Measurements from ENCODE around the gene MTMR1.

MTMR1 gene

GRCh38 chrX:150763810-150764209 is 70.6 kb downstream of the MTMR1 start:
- no peak for DNase-seq

GRCh38 chrX:150765237-150765636 is 72.0 kb downstream of the MTMR1 start:
- DNase-seq: no peak

- DNase-seq: no peak
Measured at GRCh38 chrX:150765782-150766350, 72.7 kb downstream of the MTMR1 start.

GRCh38 chrX:150766351-150767044 is 73.3 kb downstream of the MTMR1 start:
- no peak for DNase-seq

- no peak for DNase-seq
Measured at GRCh38 chrX:150767045-150767395, 73.8 kb downstream of the MTMR1 start.

GRCh38 chrX:150767475-150768131 is 74.4 kb downstream of the MTMR1 start:
- no peak for DNase-seq

- no peak for DNase-seq
Measured at GRCh38 chrX:150768132-150768485, 74.9 kb downstream of the MTMR1 start.

- no peak for DNase-seq
Measured at GRCh38 chrX:150768580-150769190, 75.5 kb downstream of the MTMR1 start.

- no peak for DNase-seq
Measured at GRCh38 chrX:150769408-150769807, 76.2 kb downstream of the MTMR1 start.

GRCh38 chrX:150770623-150771022 is 77.4 kb downstream of the MTMR1 start:
- no peak for DNase-seq

- DNase-seq: no peak
Measured at GRCh38 chrX:150771116-150771515, 77.9 kb downstream of the MTMR1 start.

GRCh38 chrX:150772150-150772970 is 79.2 kb downstream of the MTMR1 start:
- DNase-seq: peak; percentile 58

GRCh38 chrX:150773117-150773516 is 79.9 kb downstream of the MTMR1 start:
- no peak for DNase-seq

GRCh38 chrX:150773634-150774033 is 80.4 kb downstream of the MTMR1 start:
- DNase-seq: no peak

- no peak for DNase-seq
Measured at GRCh38 chrX:150774798-150775568, 81.8 kb downstream of the MTMR1 start.

GRCh38 chrX:150775569-150776350 is 82.6 kb downstream of the MTMR1 start:
- no peak for DNase-seq

GRCh38 chrX:150777328-150777992 is 84.3 kb downstream of the MTMR1 start:
- DNase-seq: no peak

GRCh38 chrX:150779385-150779784 is 86.2 kb downstream of the MTMR1 start:
- DNase-seq: no peak

GRCh38 chrX:150781677-150782076 is 88.5 kb downstream of the MTMR1 start:
- DNase-seq: no peak

- DNase-seq: no peak
Measured at GRCh38 chrX:150790021-150790420, 96.8 kb downstream of the MTMR1 start.

GRCh38 chrX:150792949-150793527 is 99.8 kb downstream of the MTMR1 start:
- DNase-seq: no peak
